Measurements from ENCODE around the gene SUSD1.

- TF ChIP-seq, protein P1, sequence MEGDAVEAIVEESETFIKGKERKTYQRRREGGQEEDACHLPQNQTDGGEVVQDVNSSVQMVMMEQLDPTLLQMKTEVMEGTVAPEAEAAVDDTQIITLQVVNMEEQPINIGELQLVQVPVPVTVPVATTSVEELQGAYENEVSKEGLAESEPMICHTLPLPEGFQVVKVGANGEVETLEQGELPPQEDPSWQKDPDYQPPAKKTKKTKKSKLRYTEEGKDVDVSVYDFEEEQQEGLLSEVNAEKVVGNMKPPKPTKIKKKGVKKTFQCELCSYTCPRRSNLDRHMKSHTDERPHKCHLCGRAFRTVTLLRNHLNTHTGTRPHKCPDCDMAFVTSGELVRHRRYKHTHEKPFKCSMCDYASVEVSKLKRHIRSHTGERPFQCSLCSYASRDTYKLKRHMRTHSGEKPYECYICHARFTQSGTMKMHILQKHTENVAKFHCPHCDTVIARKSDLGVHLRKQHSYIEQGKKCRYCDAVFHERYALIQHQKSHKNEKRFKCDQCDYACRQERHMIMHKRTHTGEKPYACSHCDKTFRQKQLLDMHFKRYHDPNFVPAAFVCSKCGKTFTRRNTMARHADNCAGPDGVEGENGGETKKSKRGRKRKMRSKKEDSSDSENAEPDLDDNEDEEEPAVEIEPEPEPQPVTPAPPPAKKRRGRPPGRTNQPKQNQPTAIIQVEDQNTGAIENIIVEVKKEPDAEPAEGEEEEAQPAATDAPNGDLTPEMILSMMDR (IDR thresholded peaks at IDR 0.05 in 8 of 11, conservative IDR thresholded peaks at IDR 0.05 in 3 of 11), result no peak
- TF ChIP-seq POLR2AphosphoS5 (IDR thresholded peaks at IDR 0.05), result no peak
These were observed 19.9 kb upstream of the SUSD1 start for GRCh38 chr9:112194969-112195431.

Data from spleen (tissue), 7 donors.